OCI-LY3 (cell line): ENCODE data around the gene CYSLTR2.

Source experiments
- H2AFZ ChIP-seq: fragments of 200-600, 300-600 bp; shearing (Covaris generic); 2 replicates; pipeline ENCODE4 v1.6.0; 2014; ENCODE audit warnings: antibody characterized with exemption, low read depth, low read length
- H3K27ac ChIP-seq: fragments of 200-600, 300-600 bp; sonication (generic); 2 replicates; pipeline ENCODE4 v1.5.1; 2014; ENCODE audit warnings: mild to moderate bottlenecking, low read length, moderate library complexity, mixed read lengths
- H3K27me3 ChIP-seq: fragments of 200-600, 300-600 bp; sonication (generic); 2 replicates; pipeline ENCODE4 v1.6.1; 2014; ENCODE audit warnings: low read depth, low read length, mixed read lengths
- H3K36me3 ChIP-seq: fragments of 200-600, 300-600 bp; sonication (generic); replicated peaks from 2 replicates; pipeline ENCODE3; 2014; ENCODE audit warnings: low read depth, low read length, mixed read lengths
- H3K4me1 ChIP-seq: fragments of 300-600, 200-600 bp; sonication (generic); 2 replicates; pipeline ENCODE4 v1.6.1; 2014; ENCODE audit warnings: low read length, mixed read lengths
- H3K4me2 ChIP-seq: fragments of 200-600, 300-600 bp; sonication (generic); 2 replicates; pipeline ENCODE4 v1.6.1; 2014; ENCODE audit warnings: low read length, mixed read lengths
- H3K4me3 ChIP-seq: fragments of 300-600, 200-600 bp; sonication (generic); 2 replicates; pipeline ENCODE4 v1.5.1; 2014; ENCODE audit warnings: antibody characterized with exemption, mild to moderate bottlenecking, low read length, moderate library complexity
- H3K79me2 ChIP-seq: fragments of 300-600, 200-600 bp; shearing (Covaris generic); 2 replicates; pipeline ENCODE4 v1.6.1; 2014; ENCODE audit warnings: mild to moderate bottlenecking, low read length, mixed read lengths
- H3K9ac ChIP-seq: fragments of 300-600, 200-600 bp; shearing (Covaris generic); 2 replicates; pipeline ENCODE4 v1.6.0; 2014; ENCODE audit warnings: mild to moderate bottlenecking, low read length, moderate library complexity
- H3K9me3 ChIP-seq: fragments of 200-600, 300-600 bp; shearing (Covaris generic); 2 replicates; pipeline ENCODE4 v1.6.1; 2014; ENCODE audit warnings: low read length, mixed read lengths; ENCODE audit not compliant: insufficient read depth
- H4K20me1 ChIP-seq: fragments of 200-600, 300-600 bp; sonication (generic); 2 replicates; pipeline ENCODE4 v1.6.1; 2016; ENCODE audit warnings: low read length, mixed read lengths; ENCODE audit not compliant: insufficient read depth
- CTCF ChIP-seq: fragments of 200-600, 300-600 bp; sonication (generic); IDR thresholded peaks from 2 replicates; pipeline ENCODE4 v1.5.1; 2014; ENCODE audit warnings: antibody characterized with exemption, low read length, low read depth
- EZH2phosphoT487 ChIP-seq: fragments of 200-600 bp; shearing (Covaris generic); IDR thresholded peaks from 2 replicates; pipeline ENCODE4 v1.6.1; 2018; ENCODE audit warnings: antibody characterized with exemption, mixed run types, low read depth

CYSLTR2 gene

GRCh38 chr13:48739386-48739964 lies 85.7 kb downstream of the CYSLTR2 start:
- Histone ChIP-seq H3K27me3 (no peaks in the 10 kb centered on the region), H3K4me3 (no peak overlapping the region), H3K36me3 (no peaks in the 10 kb centered on the region), H3K4me2 (no peak overlapping the region), H4K20me1 (no peaks in the 10 kb centered on the region), H3K4me1 (no peaks in the 10 kb centered on the region; the same call in 1 of the 2 replicates), H3K79me2 (no peaks in the 10 kb centered on the region), H3K9me3 (no peaks in the 10 kb centered on the region), H2AFZ (no peak overlapping the region), H3K9ac (no peak overlapping the region), H3K27ac (no peak overlapping the region)
- TF ChIP-seq CTCF (no peak), EZH2phosphoT487 (no peak)

GRCh38 chr13:48741377-48741776 lies 87.6 kb downstream of the CYSLTR2 start:
- Histone ChIP-seq H2AFZ (no peak overlapping the region), H3K4me1 (no peaks in the 10 kb centered on the region; the same call in 1 of the 2 replicates), H3K27me3 (no peaks in the 10 kb centered on the region; the same call in 1 of the 2 replicates), H4K20me1 (no peaks in the 10 kb centered on the region), H3K9me3 (no peaks in the 10 kb centered on the region), H3K79me2 (no peaks in the 10 kb centered on the region), H3K36me3 (no peaks in the 10 kb centered on the region), H3K27ac (no peak overlapping the region), H3K4me3 (no peak overlapping the region), H3K4me2 (no peak overlapping the region), H3K9ac (no peak overlapping the region)
- TF ChIP-seq CTCF (no peak), EZH2phosphoT487 (no peak)

- H3K4me1 ChIP-seq = peaks cover 19% of the 10 kb centered on the region
- H3K27me3 ChIP-seq = no peaks in the 10 kb centered on the region; the same call in 1 of the 2 replicates
- no peaks in the 10 kb centered on the region for H4K20me1 ChIP-seq
- H2AFZ ChIP-seq = no peak overlapping the region
- no peak overlapping the region for H3K4me2 ChIP-seq
- no peaks in the 10 kb centered on the region for H3K79me2 ChIP-seq
- H3K27ac ChIP-seq = no peak overlapping the region
- no peaks in the 10 kb centered on the region for H3K9me3 ChIP-seq
- TF ChIP-seq EZH2phosphoT487 (no peak), CTCF (no peak)
- H3K36me3 ChIP-seq = no peaks in the 10 kb centered on the region
- H3K9ac ChIP-seq = no peak overlapping the region
- no peak overlapping the region for H3K4me3 ChIP-seq
Observed at GRCh38 chr13:48746821-48747220, 93.1 kb downstream of the CYSLTR2 start.

- Histone ChIP-seq H3K9me3 (no peaks in the 10 kb centered on the region), H3K79me2 (no peaks in the 10 kb centered on the region), H3K4me3 (no peak overlapping the region), H3K4me2 (no peak overlapping the region), H3K4me1 (peaks cover 19% of the 10 kb centered on the region), H3K9ac (no peak overlapping the region), H3K27me3 (no peaks in the 10 kb centered on the region; the same call in 1 of the 2 replicates), H4K20me1 (no peaks in the 10 kb centered on the region), H3K27ac (no peak overlapping the region), H3K36me3 (no peaks in the 10 kb centered on the region), H2AFZ (no peak overlapping the region)
- TF ChIP-seq EZH2phosphoT487 (no peak), CTCF (no peak)
Observed at GRCh38 chr13:48748681-48749080, 95.0 kb downstream of the CYSLTR2 start.
